Neural cell (in vitro differentiated cells): ENCODE measurements around the gene PRKCE.

Source experiments
- CTCF ChIP-seq: fragments of 450-650 bp; IDR thresholded peaks from 2 replicates; pipeline ENCODE4 v1.5.1; 2014; ENCODE audit warnings: antibody characterized with exemption, mild to moderate bottlenecking, moderate library complexity; ENCODE audit not compliant: poor library complexity, severe bottlenecking
- EP300 ChIP-seq: fragments of 450-650 bp; conservative IDR thresholded peaks from 2 replicates; pipeline ENCODE4 v1.6.1; 2014; ENCODE audit warnings: antibody characterized with exemption, mild to moderate bottlenecking, moderate library complexity; ENCODE audit not compliant: poor library complexity, severe bottlenecking
- EZH2 ChIP-seq: fragments of 200-600, 300-800 bp; shearing (Covaris generic), sonication (generic); IDR thresholded peaks from 2 replicates; pipeline ENCODE4 v1.6.1; 2014; ENCODE audit warnings: antibody characterized with exemption, low read length, borderline replicate concordance, mild to moderate bottlenecking; ENCODE audit not compliant: insufficient read depth, poor library complexity, severe bottlenecking
- POLR2AphosphoS5 ChIP-seq: IDR thresholded peaks from 2 replicates; pipeline ENCODE4 v1.6.1; 2012
- TAF1 ChIP-seq: IDR thresholded peaks from 2 replicates; pipeline ENCODE4 v1.6.1; 2012; ENCODE audit warnings: low read depth
- TF ChIP-seq, protein P1 (sequence below): IDR thresholded peaks from 2 replicates; pipeline ENCODE4 v1.6.1; 2012; ENCODE audit warnings: borderline replicate concordance

GRCh38 chr2:46200100-46200690, 548.7 kb downstream of the PRKCE start:
- TF ChIP-seq EZH2 (no peak), CTCF (no peak), POLR2AphosphoS5 (no peak), EP300 (no peak), TAF1 (no peak)
- TF ChIP-seq, protein P1, sequence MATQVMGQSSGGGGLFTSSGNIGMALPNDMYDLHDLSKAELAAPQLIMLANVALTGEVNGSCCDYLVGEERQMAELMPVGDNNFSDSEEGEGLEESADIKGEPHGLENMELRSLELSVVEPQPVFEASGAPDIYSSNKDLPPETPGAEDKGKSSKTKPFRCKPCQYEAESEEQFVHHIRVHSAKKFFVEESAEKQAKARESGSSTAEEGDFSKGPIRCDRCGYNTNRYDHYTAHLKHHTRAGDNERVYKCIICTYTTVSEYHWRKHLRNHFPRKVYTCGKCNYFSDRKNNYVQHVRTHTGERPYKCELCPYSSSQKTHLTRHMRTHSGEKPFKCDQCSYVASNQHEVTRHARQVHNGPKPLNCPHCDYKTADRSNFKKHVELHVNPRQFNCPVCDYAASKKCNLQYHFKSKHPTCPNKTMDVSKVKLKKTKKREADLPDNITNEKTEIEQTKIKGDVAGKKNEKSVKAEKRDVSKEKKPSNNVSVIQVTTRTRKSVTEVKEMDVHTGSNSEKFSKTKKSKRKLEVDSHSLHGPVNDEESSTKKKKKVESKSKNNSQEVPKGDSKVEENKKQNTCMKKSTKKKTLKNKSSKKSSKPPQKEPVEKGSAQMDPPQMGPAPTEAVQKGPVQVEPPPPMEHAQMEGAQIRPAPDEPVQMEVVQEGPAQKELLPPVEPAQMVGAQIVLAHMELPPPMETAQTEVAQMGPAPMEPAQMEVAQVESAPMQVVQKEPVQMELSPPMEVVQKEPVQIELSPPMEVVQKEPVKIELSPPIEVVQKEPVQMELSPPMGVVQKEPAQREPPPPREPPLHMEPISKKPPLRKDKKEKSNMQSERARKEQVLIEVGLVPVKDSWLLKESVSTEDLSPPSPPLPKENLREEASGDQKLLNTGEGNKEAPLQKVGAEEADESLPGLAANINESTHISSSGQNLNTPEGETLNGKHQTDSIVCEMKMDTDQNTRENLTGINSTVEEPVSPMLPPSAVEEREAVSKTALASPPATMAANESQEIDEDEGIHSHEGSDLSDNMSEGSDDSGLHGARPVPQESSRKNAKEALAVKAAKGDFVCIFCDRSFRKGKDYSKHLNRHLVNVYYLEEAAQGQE: no peak
